DND-41 (cell line): Measurements from ENCODE around the gene NOC2L.

ENCODE experiments used
- EZH2 ChIP-seq: IDR thresholded peaks from 3 replicates; pipeline ENCODE4 v1.6.1; 2012; ENCODE audit warnings: borderline replicate concordance, low read depth, mild to moderate bottlenecking, moderate library complexity, low read length, inconsistent platforms; ENCODE audit not compliant: severe bottlenecking
- TF ChIP-seq, protein P1 (sequence below): IDR thresholded peaks from 2 replicates; pipeline ENCODE4 v1.5.1; 2012; ENCODE audit warnings: borderline replicate concordance, low read length, moderate library complexity, mild to moderate bottlenecking; ENCODE audit not compliant: poor library complexity, severe bottlenecking; ENCODE audit errors: extremely low read depth

DNA sequence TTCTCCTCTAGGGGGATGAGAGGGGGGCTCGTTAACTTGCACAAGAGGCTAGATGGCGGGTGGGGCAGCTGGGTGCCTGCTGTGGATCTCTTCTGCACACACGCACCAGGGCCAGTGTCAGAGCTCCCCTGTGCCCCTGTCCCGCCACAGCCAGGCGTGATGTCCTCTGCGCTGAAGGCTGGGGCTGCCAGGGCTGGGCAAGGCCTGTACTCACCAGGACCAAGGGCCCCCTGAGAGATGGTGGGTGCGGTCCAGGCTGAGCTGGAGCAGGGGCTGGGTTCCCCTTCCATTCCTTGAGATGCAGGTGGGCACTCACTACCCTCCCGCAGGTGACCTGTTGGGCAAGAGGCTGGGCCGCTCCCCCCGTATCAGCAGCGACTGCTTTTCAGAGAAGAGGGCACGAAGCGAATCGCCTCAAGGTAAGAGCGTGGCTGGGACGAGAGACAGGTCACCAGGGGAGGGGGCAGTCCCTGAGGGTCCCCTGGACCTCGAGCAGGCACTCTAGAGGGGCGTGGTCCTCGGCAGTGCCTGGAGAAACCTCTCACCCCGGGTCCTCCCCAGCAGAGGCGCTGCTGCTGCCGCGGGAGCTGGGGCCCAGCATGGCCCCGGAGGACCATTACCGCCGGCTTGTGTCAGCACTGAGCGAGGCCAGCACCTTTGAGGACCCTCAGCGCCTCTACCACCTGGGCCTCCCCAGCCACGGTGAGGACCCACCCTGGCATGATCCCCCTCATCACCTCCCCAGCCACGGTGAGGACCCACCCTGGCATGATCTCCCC is 20.2 kb downstream of the NOC2L start:
- TF ChIP-seq, protein P1, sequence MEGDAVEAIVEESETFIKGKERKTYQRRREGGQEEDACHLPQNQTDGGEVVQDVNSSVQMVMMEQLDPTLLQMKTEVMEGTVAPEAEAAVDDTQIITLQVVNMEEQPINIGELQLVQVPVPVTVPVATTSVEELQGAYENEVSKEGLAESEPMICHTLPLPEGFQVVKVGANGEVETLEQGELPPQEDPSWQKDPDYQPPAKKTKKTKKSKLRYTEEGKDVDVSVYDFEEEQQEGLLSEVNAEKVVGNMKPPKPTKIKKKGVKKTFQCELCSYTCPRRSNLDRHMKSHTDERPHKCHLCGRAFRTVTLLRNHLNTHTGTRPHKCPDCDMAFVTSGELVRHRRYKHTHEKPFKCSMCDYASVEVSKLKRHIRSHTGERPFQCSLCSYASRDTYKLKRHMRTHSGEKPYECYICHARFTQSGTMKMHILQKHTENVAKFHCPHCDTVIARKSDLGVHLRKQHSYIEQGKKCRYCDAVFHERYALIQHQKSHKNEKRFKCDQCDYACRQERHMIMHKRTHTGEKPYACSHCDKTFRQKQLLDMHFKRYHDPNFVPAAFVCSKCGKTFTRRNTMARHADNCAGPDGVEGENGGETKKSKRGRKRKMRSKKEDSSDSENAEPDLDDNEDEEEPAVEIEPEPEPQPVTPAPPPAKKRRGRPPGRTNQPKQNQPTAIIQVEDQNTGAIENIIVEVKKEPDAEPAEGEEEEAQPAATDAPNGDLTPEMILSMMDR = no peak
- TF ChIP-seq EZH2 = no peak
